HUES6 (cell line): Measurements from ENCODE around the gene SLC26A11.

Experiments used
- H3K27ac ChIP-seq: 2 replicates; pipeline ENCODE4 v1.7.0; 2013; ENCODE audit warnings: low read depth, mild to moderate bottlenecking, low read length, inconsistent platforms
- H3K27me3 ChIP-seq: 2 replicates; pipeline ENCODE4 v1.6.1; 2013; ENCODE audit warnings: low read length; ENCODE audit not compliant: control insufficient read depth, insufficient read depth
- H3K36me3 ChIP-seq: 2 replicates; pipeline ENCODE4 v1.6.1; 2013; ENCODE audit warnings: low read length; ENCODE audit not compliant: control insufficient read depth, insufficient read depth
- H3K4me1 ChIP-seq: 2 replicates; pipeline ENCODE4 v1.6.1; 2013; ENCODE audit warnings: low read length; ENCODE audit not compliant: control insufficient read depth, insufficient read depth
- H3K4me3 ChIP-seq: 2 replicates; pipeline ENCODE4 v1.5.1; 2013; ENCODE audit warnings: low read depth, low read length
- H3K9ac ChIP-seq: one replicate; pipeline ENCODE4 v1.6.1; 2013; ENCODE audit warnings: mild to moderate bottlenecking, low read length
- H3K9me3 ChIP-seq: 2 replicates; pipeline ENCODE4 v1.6.1; 2013; ENCODE audit warnings: low read depth, low read length; ENCODE audit not compliant: control insufficient read depth, insufficient read depth

SLC26A11 gene

GRCh38 chr17:80287038-80287437, 66.8 kb downstream of the SLC26A11 start:
- no peak overlapping the region for H3K4me3 ChIP-seq
- H3K4me1 ChIP-seq = peaks cover 5% of the 10 kb centered on the region; the same call in 1 of the 2 replicates
- no peak overlapping the region for H3K27ac ChIP-seq
- no peaks in the 10 kb centered on the region for H3K9me3 ChIP-seq
- H3K9ac ChIP-seq = no peak overlapping the region
- peaks cover 41% of the 10 kb centered on the region for H3K36me3 ChIP-seq
- no peaks in the 10 kb centered on the region for H3K27me3 ChIP-seq

GRCh38 chr17:80287806-80288567, 67.8 kb downstream of the SLC26A11 start:
- H3K36me3 ChIP-seq = peaks cover 47% of the 10 kb centered on the region
- H3K4me3 ChIP-seq = no peak overlapping the region
- H3K9me3 ChIP-seq = no peaks in the 10 kb centered on the region
- H3K27ac ChIP-seq = no peak overlapping the region
- H3K4me1 ChIP-seq = peaks cover 4% of the 10 kb centered on the region; the same call in 1 of the 2 replicates
- H3K9ac ChIP-seq = no peak overlapping the region
- H3K27me3 ChIP-seq = no peaks in the 10 kb centered on the region

GRCh38 chr17:80289616-80290015, 69.4 kb downstream of the SLC26A11 start:
- peaks cover 57% of the 10 kb centered on the region for H3K36me3 ChIP-seq
- H3K4me1 ChIP-seq = no peaks in the 10 kb centered on the region; the same call in 1 of the 2 replicates
- no peaks in the 10 kb centered on the region for H3K9me3 ChIP-seq
- no peak overlapping the region for H3K27ac ChIP-seq
- no peaks in the 10 kb centered on the region for H3K27me3 ChIP-seq
- H3K4me3 ChIP-seq = no peak overlapping the region
- no peak overlapping the region for H3K9ac ChIP-seq

GRCh38 chr17:80290156-80290555, 69.9 kb downstream of the SLC26A11 start:
- Histone ChIP-seq H3K27ac (no peak overlapping the region), H3K9me3 (no peaks in the 10 kb centered on the region), H3K4me3 (no peak overlapping the region), H3K4me1 (no peaks in the 10 kb centered on the region; the same call in 1 of the 2 replicates), H3K27me3 (no peaks in the 10 kb centered on the region), H3K9ac (no peak overlapping the region), H3K36me3 (peaks cover 63% of the 10 kb centered on the region)

- H3K27me3 ChIP-seq = no peaks in the 10 kb centered on the region
- H3K9me3 ChIP-seq = no peaks in the 10 kb centered on the region
- H3K4me3 ChIP-seq = no peak overlapping the region
- peaks cover 74% of the 10 kb centered on the region for H3K36me3 ChIP-seq
- no peak overlapping the region for H3K9ac ChIP-seq
- H3K27ac ChIP-seq = no peak overlapping the region
- H3K4me1 ChIP-seq = no peaks in the 10 kb centered on the region; the same call in 1 of the 2 replicates
Observed at GRCh38 chr17:80291260-80291659, 71.0 kb downstream of the SLC26A11 start.

- Histone ChIP-seq H3K36me3 (peaks cover 80% of the 10 kb centered on the region), H3K27me3 (no peaks in the 10 kb centered on the region), H3K9me3 (no peaks in the 10 kb centered on the region), H3K27ac (no peak overlapping the region), H3K4me1 (no peaks in the 10 kb centered on the region; the same call in 1 of the 2 replicates), H3K4me3 (no peak overlapping the region), H3K9ac (no peak overlapping the region)
Observed at GRCh38 chr17:80291691-80292487, 71.7 kb downstream of the SLC26A11 start.

- Histone ChIP-seq H3K9ac (no peak overlapping the region), H3K27ac (no peak overlapping the region), H3K27me3 (no peaks in the 10 kb centered on the region), H3K4me3 (no peak overlapping the region), H3K9me3 (no peaks in the 10 kb centered on the region), H3K36me3 (peaks cover 80% of the 10 kb centered on the region), H3K4me1 (no peaks in the 10 kb centered on the region; the same call in 1 of the 2 replicates)
Observed at GRCh38 chr17:80292521-80292971, 72.3 kb downstream of the SLC26A11 start.

GRCh38 chr17:80294210-80294609, 74.0 kb downstream of the SLC26A11 start:
- no peaks in the 10 kb centered on the region for H3K4me1 ChIP-seq
- peaks cover 79% of the 10 kb centered on the region for H3K36me3 ChIP-seq
- no peaks in the 10 kb centered on the region for H3K9me3 ChIP-seq
- H3K27ac ChIP-seq = no peak overlapping the region
- no peak overlapping the region for H3K4me3 ChIP-seq
- no peak overlapping the region for H3K9ac ChIP-seq
- no peaks in the 10 kb centered on the region for H3K27me3 ChIP-seq

GRCh38 chr17:80294653-80295052, 74.4 kb downstream of the SLC26A11 start:
- H3K9me3 ChIP-seq = no peaks in the 10 kb centered on the region
- H3K36me3 ChIP-seq = peaks cover 78% of the 10 kb centered on the region
- no peak overlapping the region for H3K27ac ChIP-seq
- H3K27me3 ChIP-seq = no peaks in the 10 kb centered on the region
- no peak overlapping the region for H3K9ac ChIP-seq
- no peak overlapping the region for H3K4me3 ChIP-seq
- H3K4me1 ChIP-seq = no peaks in the 10 kb centered on the region

GRCh38 chr17:80295146-80295545, 74.9 kb downstream of the SLC26A11 start:
- H3K36me3 ChIP-seq = peaks cover 78% of the 10 kb centered on the region
- no peaks in the 10 kb centered on the region for H3K27me3 ChIP-seq
- H3K27ac ChIP-seq = no peak overlapping the region
- no peak overlapping the region for H3K4me3 ChIP-seq
- no peak overlapping the region for H3K9ac ChIP-seq
- H3K9me3 ChIP-seq = no peaks in the 10 kb centered on the region
- no peaks in the 10 kb centered on the region for H3K4me1 ChIP-seq

GRCh38 chr17:80295559-80295958, 75.3 kb downstream of the SLC26A11 start:
- no peak overlapping the region for H3K27ac ChIP-seq
- no peaks in the 10 kb centered on the region for H3K9me3 ChIP-seq
- H3K9ac ChIP-seq = no peak overlapping the region
- no peaks in the 10 kb centered on the region for H3K4me1 ChIP-seq
- no peaks in the 10 kb centered on the region for H3K27me3 ChIP-seq
- H3K36me3 ChIP-seq = peaks cover 78% of the 10 kb centered on the region
- H3K4me3 ChIP-seq = no peak overlapping the region
